ENCODE results near the gene CCDC82.

DNA sequence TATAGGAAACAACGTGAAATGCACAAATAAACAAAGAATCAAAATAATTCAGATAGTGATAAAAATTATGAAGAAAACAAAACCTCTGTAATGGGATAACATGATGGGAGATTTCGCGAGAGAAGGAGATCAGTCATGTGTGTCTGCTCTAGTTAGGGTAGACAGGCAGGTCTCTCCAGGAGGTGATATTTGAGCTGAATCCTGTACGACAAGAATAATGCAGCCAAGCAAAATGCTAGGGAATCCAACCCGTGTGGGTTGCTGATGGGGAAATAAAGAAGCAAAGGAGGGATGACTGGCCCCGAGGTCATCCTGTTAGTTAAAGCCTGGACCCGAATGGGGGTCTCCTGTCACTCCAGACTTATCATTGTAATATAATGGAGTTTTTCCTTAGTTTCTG, 62.8 kb downstream of the CCDC82 start:
- TF ChIP-seq CEBPB (IDR thresholded peaks at IDR 0.05; ENCODE audit: low read depth, low read length) (no peak), POLR2A (IDR thresholded peaks at IDR 0.05; ENCODE audit: low read depth, low read length) (no peak), RCOR1 (IDR thresholded peaks at IDR 0.05; ENCODE audit: insufficient replicate concordance, low read length) (no peak), MAFK (IDR thresholded peaks at IDR 0.05; ENCODE audit: low read depth, low read length) (no peak), ELK1 (IDR thresholded peaks at IDR 0.05; ENCODE audit: borderline replicate concordance, low read depth, low read length) (no peak), RAD21 (IDR thresholded peaks at IDR 0.05; ENCODE audit: low read length) (no peak), MXI1 (IDR thresholded peaks at IDR 0.05; ENCODE audit: borderline replicate concordance, low read depth, low read length) (no peak), FOS (IDR thresholded peaks at IDR 0.05; ENCODE audit: low read depth, low read length) (no peak), BHLHE40 (IDR thresholded peaks at IDR 0.05; ENCODE audit: low read depth, low read length) (no peak), RFX5 (IDR thresholded peaks at IDR 0.05; ENCODE audit: low read depth, low read length) (no peak), NFE2L2 (IDR thresholded peaks at IDR 0.05; ENCODE audit: low read depth, low read length) (no peak), CHD1 (IDR thresholded peaks at IDR 0.05; ENCODE audit: low read depth, low read length) (no peak)
- TF ChIP-seq, protein P1, sequence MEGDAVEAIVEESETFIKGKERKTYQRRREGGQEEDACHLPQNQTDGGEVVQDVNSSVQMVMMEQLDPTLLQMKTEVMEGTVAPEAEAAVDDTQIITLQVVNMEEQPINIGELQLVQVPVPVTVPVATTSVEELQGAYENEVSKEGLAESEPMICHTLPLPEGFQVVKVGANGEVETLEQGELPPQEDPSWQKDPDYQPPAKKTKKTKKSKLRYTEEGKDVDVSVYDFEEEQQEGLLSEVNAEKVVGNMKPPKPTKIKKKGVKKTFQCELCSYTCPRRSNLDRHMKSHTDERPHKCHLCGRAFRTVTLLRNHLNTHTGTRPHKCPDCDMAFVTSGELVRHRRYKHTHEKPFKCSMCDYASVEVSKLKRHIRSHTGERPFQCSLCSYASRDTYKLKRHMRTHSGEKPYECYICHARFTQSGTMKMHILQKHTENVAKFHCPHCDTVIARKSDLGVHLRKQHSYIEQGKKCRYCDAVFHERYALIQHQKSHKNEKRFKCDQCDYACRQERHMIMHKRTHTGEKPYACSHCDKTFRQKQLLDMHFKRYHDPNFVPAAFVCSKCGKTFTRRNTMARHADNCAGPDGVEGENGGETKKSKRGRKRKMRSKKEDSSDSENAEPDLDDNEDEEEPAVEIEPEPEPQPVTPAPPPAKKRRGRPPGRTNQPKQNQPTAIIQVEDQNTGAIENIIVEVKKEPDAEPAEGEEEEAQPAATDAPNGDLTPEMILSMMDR (conservative IDR thresholded peaks at IDR 0.05; ENCODE audit: low read depth, low read length), result no peak
- TF ChIP-seq, protein P2, sequence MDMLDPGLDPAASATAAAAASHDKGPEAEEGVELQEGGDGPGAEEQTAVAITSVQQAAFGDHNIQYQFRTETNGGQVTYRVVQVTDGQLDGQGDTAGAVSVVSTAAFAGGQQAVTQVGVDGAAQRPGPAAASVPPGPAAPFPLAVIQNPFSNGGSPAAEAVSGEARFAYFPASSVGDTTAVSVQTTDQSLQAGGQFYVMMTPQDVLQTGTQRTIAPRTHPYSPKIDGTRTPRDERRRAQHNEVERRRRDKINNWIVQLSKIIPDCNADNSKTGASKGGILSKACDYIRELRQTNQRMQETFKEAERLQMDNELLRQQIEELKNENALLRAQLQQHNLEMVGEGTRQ (IDR thresholded peaks at IDR 0.05; ENCODE audit: low read depth, low read length), result no peak

Data from IMR-90 (cell line).